Lower leg skin (tissue), 3 donors: ENCODE results near the gene JARID2.

Source experiments
- POLR2A ChIP-seq, 2 donors: fragments of 450-650 bp; IDR thresholded peaks; one replicate each; pipeline ENCODE4 v1.6.1; 2016 to 2017; ENCODE audit warnings: antibody characterized with exemption in 2 of 2, mild to moderate bottlenecking in 1 of 2, moderate library complexity in 1 of 2
- TF ChIP-seq, protein P1 (sequence below), 3 donors: fragments of 450-650 bp; IDR thresholded peaks; one replicate each; pipeline ENCODE4 v1.5.1; 2016; ENCODE audit warnings: antibody characterized with exemption in 3 of 3, mild to moderate bottlenecking in 3 of 3, moderate library complexity in 2 of 3

DNA sequence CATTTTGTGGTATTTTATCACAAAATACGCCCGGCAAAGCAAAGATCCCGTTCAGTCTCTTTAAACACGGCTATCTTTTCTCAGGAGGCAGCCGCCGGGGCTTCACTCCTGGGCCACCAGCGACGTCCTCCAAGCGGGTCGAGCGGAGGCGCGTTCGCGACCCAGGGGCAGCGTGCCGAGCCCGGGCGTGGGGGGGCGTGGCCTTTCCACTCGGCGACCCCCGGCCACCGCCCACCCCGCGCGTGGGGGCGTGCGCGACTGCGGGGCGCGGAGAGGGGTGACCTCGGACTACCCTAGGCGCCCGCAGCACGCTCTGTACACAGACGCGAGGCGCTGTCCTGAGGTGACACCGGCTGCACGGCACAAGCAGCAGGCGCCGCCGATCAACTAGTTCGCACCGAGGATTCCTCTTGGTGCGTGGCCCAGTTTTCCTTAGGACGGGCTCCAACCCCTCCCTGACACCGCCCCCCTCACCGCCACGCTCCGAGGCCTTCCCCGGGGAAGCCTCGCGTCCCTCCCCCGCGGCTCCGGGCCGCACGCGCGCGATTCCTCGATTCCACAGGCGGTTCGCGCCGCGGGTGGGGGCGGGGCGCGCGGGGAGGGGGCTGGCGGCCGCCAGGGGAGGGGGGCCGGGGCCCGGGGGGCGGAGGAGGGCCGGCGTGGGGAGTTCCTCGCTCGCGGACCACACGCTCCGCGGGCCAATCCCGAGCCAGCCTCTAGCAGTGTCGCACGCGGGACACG lies 1.1 kb upstream of the JARID2 start:
- TF ChIP-seq, protein P1, sequence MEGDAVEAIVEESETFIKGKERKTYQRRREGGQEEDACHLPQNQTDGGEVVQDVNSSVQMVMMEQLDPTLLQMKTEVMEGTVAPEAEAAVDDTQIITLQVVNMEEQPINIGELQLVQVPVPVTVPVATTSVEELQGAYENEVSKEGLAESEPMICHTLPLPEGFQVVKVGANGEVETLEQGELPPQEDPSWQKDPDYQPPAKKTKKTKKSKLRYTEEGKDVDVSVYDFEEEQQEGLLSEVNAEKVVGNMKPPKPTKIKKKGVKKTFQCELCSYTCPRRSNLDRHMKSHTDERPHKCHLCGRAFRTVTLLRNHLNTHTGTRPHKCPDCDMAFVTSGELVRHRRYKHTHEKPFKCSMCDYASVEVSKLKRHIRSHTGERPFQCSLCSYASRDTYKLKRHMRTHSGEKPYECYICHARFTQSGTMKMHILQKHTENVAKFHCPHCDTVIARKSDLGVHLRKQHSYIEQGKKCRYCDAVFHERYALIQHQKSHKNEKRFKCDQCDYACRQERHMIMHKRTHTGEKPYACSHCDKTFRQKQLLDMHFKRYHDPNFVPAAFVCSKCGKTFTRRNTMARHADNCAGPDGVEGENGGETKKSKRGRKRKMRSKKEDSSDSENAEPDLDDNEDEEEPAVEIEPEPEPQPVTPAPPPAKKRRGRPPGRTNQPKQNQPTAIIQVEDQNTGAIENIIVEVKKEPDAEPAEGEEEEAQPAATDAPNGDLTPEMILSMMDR (IDR thresholded peaks at IDR 0.05): no peak
- no peak for TF ChIP-seq POLR2A (IDR thresholded peaks at IDR 0.05)
